Left colon (tissue), 2 donors: ENCODE measurements around the gene EVX2. TPM values are rescaled to one million over a fixed set of nuclear protein-coding genes. Genes with fewer than 3 reads are reported as not detected.

Experiments used
- ATAC-seq: fragments of 200-7000 bp; cut with Tn5 transposase; one replicate; pipeline ENCODE4 v1.9.1; 2020; ENCODE audit warnings: mild to moderate bottlenecking, moderate library complexity
- DNase-seq, 2 donors: peaks; one replicate each; pipeline ENCODE4 v3.0.0-alpha.2; 2020
- intact Hi-C, 2 donors: fragments of 100-400 bp; cut with DNase I in 1 of 2; cut with micrococcal nuclease in 1 of 2; formaldehyde crosslinking; loops; one replicate each; pipeline versions ENCODE4 v1.11.2 to v1.14.0; 2022; cut with DNase I, micrococcal nuclease
- total RNA-seq, 2 donors: library from RNA; stranded (reverse); fragmentation: NEBNext Ultra II Directional; extraction: Animal tissue kit (Norgen Biotek cat#: 25700); gene quantifications; one replicate each; pipeline ENCODE4 v1.2.1, GENCODE V29; 2021
- donor health status: DM: no; HTN: no; CAD: no.
- donor health status: DM: yes; HTN: yes; CAD: no.

EVX2 gene
- total RNA-seq, 2 donors from 2014 or later, result not detected

DNA sequence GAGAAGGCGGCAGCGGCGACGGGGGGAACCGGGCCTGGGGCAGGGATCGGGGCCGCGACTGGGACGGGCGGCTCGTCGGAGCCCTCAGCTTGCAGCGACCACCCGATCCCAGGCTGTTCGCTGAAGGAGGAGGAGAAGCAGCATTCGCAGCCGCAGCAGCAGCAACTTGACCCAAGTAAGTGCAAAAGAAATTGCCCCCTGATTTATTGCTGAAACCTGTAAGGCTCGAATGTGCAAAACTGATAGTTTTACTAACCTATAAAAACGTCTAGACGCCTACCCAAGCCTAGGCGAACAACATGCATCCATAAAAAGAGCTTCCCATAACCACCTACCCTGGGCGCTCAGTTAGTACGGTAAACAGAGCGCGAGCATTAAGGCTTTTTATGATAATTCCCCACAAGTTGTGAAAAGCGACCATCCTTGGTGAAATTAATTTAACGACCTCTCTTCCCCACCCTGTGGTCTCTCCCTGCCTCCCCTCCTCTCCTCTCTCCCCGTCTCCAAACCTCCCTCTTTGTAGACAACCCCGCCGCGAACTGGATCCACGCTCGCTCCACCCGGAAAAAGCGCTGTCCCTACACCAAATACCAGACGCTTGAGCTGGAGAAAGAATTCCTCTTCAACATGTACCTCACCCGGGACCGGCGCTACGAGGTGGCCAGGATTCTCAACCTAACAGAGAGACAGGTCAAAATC lies 39.8 kb upstream of the EVX2 start:
- intact Hi-C loops, result loop anchor here (10.0 kb wide), 2 partner anchors 521 to 531 kb away; no protein-coding TSS in a partner anchor
- DNase-seq, result peak in 1 of 2 donors; percentile 32
- ATAC-seq, result no peak

DNA sequence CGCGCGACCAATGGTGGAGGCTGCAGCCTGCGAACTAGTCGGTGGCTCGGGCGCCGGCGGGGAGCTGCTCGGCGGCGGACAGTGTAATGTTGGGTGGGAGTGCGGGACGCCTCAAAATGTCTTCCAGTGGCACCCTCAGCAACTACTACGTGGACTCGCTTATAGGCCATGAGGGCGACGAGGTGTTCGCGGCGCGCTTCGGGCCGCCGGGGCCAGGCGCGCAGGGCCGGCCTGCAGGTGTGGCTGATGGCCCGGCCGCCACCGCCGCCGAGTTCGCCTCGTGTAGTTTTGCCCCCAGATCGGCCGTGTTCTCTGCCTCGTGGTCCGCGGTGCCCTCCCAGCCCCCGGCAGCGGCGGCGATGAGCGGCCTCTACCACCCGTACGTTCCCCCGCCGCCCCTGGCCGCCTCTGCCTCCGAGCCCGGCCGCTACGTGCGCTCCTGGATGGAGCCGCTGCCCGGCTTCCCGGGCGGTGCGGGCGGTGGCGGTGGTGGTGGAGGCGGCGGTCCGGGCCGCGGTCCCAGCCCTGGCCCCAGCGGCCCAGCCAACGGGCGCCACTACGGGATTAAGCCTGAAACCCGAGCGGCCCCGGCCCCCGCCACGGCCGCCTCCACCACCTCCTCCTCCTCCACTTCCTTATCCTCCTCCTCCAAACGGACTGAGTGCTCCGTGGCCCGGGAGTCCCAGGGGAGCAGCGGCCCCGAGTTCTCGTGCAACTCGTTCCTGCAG lies 39.1 kb upstream of the EVX2 start, which contains the start of gene HOXD9:
Gene HOXD9 (plus strand): TSS at position 37 of the 728 bp plus-strand sequence. CDS start 50 bp downstream, at position 87.
- ATAC-seq, result peak; percentile 72

DNA sequence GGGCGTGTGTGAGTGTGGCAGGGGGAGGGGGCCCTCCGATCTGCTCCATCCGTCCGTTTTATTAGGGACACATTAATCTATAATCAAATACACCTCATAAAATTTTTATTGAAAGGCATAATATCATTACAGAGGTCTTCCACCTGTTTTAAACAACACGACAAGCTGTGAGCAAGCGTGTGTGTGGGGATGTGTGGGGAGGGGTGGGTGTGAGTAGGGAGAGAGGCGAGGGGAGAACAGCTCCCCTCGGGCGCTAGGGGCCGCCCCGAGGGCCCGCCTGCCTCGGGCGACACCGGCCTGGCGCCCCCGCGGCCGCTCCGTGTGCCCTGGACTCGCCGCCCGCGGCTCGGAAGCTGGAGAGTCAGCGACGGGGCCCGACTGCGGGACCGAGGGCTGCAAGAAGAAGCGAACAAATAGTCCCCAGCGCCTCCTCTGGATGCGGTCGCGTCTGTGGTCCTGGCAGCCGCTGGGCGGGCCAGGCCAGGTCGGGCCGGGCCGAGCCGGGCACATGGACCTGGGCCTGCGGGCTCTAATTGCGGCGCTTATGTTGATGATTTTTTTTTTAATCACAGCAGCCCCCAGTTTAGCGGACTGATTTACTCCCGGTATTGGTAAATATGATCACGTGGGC lies 38.4 kb upstream of the EVX2 start:
- intact Hi-C loops, result loop anchor here (10.0 kb wide), 2 partner anchors 523 to 533 kb away; no protein-coding TSS in a partner anchor
- DNase-seq (no peak), ATAC-seq (peak; percentile 40)

More for the DNA sequence above, 39.1 kb upstream of the EVX2 start, which contains the start of gene HOXD9:
- intact Hi-C loops, result loop anchor here (10.0 kb wide), 2 partner anchors 522 to 532 kb away; no protein-coding TSS in a partner anchor
- peak; percentile 69 to 81 for DNase-seq

GRCh38 chr2:176121190-176122051 lies 37.7 kb upstream of the EVX2 start:
- no peak for DNase-seq
- ATAC-seq, result no peak
- intact Hi-C loops, result loop anchor here (10.0 kb wide), 2 partner anchors 523 to 533 kb away; no protein-coding TSS in a partner anchor

DNA sequence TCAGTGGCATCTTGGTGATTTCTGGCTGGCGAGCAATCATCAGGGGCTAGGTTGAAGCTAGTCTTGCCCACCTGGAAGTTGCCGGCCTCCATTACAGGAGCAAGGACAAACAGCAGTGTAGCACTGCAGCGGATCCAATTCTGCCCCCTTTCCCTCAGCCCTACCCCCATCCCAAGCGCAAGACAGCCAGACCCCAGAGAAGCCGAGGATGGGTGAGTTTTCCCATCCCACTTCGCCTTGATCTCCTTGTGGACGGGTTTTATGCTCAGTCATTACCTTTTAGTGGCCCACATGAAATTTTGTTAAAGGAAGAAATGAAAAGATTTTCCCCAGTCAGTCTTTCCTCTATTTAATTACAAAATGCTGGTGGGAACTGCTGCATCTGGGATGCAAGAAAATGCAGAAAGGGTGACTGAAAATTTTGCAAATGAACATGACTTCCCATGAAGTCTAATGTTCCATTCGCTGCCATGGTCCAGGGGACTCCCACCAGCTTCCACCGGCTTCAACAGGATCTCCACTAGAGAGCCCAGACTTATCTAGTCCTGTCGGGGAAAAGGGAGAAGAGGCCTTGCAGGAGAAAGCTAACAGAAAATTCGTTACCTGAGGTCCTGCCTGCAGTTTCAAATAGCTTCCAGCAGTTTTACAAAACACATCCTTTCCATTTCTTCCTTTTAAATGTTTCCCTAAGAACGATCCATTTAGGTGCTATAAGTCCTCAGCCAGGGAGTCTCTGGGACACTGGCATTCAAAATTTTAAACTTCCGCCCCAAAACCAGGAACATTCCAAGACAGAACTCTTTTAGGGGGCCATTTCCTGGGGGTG lies 36.8 kb upstream of the EVX2 start:
- intact Hi-C loops, result loop anchor here (10.0 kb wide), 2 partner anchors 524 to 534 kb away; no protein-coding TSS in a partner anchor
- no peak for ATAC-seq
- DNase-seq, result no peak

- DNase-seq (peak in 1 of 2 donors; percentile 88), ATAC-seq (no peak)
- intact Hi-C loops, result no loop called here
Measured at GRCh38 chr2:176118601-176119339, 35.0 kb upstream of the EVX2 start.

DNA sequence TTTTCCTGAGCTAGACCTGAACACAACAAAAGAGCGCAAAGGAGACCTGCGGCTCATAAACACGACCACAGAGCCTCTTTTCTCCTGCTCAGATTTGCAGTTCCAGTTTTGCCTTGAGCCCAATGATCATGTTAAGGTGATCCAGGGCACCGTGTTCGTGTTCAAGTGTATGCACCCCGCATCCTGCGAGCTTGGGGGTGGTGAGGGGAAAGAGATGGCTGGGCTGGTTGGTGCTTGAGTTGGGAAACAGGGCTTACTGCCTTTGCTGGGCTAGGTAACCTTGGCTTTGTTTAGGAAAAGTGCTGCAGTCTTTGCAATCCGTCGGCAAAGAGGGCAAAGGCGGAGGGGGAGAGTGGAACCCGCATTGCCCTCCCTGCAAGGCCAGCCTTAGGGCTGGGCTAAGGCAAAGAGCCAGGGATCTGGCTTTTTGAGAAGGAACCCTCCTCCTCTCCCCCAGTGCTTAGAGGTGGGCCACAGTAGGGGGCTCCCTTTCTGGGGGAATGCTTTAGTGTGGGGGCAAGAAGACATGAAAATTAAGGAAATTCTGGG lies 34.1 kb upstream of the EVX2 start:
- DNase-seq (no peak), ATAC-seq (no peak)
- intact Hi-C loops, result no loop called here

GRCh38 chr2:176117162-176117822 lies 33.5 kb upstream of the EVX2 start:
- ATAC-seq (no peak), DNase-seq (no peak)
- intact Hi-C loops, result no loop called here

DNA sequence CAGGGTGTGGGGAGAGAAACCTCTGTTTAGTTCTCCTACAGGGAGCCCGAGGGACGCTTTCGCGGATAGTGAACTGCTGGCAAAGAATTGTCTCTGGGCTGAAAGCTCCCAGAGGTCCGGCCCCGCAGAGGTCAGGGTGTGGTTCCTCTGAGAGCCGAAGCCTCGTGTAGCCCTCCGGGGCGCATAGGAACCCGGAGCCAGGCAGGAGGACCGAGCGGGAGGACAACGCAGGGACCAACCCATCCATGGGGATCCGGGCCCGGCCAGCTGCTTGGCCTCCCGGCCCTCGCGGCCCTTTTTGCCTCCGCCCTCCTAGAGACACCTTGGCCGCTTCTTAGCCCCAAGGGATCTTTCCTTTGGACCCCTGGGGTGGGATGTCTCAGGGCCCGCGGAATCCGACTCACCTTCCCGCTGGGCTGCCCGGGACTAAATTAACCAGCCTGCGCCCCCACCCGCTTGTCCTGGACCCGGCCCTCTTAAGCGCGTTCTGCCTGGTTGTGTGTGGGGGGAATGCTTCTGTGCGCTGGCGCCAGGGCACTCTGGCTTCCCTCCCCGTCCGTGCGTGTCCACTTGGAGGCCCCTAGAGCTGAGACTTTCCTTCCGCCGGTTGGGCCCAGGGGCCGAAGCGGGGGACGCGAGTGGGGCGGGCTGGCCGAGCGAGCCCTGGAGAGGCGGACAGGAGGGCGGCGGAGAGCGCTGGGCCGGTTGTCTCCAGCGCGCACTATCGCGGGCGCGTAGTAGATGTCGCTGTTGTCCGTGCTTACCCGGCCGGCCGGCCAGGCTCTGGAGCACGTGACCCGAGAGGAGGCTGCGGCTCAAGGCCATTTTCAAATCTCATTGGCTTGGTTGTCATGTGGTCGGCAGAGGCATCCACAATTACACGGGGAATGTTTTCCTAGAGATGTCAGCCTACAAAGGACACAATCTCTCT lies 32.4 kb upstream of the EVX2 start, which contains the start of gene HOXD10:
Gene HOXD10 (plus strand): TSS at position 896 of the 931 bp plus-strand sequence. CDS start 56 bp downstream, outside the sequence.
- intact Hi-C loops, result no loop called here
- peak; percentile 75 for ATAC-seq

DNA sequence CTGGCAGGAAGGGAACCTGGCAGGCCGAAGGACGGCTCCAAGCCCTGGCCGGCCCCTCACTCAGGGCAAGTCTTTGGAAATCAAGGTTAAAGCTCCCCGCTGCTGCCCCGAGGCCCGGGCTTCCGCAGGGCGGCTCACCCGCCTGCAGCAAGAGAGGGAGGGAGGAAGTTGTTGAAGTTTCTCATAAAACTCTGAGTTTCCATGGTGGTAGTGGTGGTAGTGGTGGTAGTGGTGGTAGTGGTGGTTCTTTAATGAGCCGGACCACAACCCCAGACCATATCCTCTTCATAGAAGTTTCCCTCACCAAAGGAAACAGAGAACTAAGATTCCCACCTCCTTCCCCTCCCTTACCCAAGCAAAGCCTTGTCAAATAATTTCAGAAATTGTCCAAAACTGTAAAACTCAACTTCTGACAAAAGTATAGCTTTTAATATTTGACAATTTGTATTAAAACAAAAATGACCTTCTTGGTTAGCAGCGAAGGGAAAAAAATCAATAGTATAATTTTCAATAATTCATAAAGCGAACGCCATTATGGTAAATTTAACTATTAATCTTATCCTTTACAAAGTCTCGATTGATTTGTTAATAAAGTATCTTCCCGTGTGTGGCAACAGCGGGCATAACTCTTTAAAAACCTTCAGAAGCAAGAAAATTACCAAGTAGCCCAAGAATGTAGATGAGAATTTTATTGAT lies 31.3 kb upstream of the EVX2 start:
- intact Hi-C loops, result no loop called here
- no peak for ATAC-seq
- no peak for DNase-seq

More for the DNA sequence above, 32.4 kb upstream of the EVX2 start, which contains the start of gene HOXD10:
- peak in 1 of 2 donors; percentile 78 for DNase-seq

DNA sequence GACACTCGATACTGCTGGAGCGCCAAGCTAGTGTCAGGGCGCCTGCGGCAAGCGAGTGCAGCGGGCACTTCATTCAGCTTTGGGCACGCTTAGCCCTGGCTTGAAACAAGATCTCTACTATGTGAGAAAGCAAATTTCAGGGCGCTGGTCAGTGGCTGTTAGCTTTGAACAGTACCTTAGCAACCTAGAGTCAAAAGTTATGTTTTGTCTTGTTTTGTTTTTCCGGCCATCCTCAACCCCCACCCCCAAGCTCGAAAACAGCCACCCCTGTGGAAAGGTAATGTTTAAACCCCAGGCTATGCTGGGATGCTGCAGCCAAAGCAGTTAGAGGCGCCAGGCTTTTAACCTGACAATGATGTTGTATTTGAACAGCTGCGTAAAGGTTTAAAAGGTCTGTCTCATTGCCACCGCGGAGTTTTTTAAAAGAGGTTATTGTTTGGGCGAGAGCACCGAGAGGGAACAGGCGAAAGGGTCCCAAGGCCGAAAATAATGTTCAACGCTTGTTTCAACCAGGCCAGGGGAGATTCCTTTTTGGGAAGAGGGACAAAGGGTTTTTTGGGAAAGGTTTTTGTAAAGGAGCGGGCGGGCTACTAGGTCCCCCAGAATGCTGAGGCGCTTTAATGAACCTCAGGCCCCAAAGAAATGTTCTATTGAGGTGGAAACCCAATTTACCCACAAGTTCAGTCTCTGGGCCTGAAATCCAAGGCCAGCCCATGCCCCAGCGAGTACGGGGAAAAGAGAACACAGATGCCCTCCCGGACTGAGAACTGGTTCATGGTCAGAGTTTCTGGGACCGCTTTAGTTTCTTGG lies 30.6 kb upstream of the EVX2 start:
- intact Hi-C loops, result no loop called here
- ATAC-seq, result no peak
- no peak for DNase-seq

DNA sequence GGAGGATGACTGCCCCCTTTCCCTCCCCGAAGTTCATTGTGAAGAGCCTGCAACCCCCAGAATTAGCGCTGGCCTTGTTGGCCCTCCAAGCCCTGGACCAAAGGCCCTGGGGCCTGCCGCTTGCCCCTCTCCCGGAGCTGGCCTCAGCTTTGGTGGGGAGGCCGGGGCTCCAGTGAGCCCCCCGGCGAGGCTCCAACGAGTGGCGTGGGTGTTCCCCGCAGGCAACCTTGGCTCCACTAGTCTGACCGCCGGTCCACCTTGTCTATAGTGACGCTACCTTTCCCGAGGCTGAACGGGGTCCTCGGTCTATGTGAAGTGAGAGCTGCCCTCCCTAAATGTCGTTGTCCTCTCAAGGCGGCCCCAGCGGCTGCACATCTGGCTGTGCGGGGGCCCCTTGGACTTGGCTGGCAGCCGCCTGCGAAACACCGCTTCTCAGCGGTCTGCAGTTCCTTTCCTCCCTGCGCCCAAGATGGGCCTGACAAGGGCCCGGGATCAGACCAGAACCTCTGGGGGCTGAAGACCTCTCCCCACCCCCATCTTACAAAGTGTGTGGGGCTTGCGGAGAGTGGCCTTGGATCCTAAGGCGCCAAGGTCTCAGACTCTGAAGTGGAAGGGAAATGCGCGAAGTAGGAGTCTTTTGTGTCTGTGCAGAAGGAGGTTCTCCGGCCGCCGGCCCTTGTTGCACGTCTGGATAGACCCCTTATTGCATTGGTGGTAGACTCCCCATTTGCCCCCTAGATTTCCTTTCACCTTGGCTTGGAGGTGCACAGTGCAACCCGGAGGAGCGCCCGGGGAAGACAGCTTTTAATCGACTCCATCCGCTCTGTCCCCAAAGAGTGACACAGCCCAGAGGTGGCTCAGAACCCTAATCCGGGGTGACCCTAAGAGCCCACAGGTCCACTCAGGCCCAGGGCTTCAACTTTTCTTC lies 28.9 kb upstream of the EVX2 start:
- ATAC-seq (no peak), DNase-seq (no peak)
- intact Hi-C loops, result no loop called here
